Epidermal melanocyte (primary cell): ENCODE results near the gene CRACR2B.
A peak's percentile ranks its signal among the peaks of the same experiment; 100 is the strongest.

Experiments used
- DNase-seq: peaks from one replicate; pipeline ENCODE4 v3.0.0; 2011; ENCODE audit warnings: low spot score; ENCODE audit not compliant: insufficient read length

The CRACR2B gene

DNA sequence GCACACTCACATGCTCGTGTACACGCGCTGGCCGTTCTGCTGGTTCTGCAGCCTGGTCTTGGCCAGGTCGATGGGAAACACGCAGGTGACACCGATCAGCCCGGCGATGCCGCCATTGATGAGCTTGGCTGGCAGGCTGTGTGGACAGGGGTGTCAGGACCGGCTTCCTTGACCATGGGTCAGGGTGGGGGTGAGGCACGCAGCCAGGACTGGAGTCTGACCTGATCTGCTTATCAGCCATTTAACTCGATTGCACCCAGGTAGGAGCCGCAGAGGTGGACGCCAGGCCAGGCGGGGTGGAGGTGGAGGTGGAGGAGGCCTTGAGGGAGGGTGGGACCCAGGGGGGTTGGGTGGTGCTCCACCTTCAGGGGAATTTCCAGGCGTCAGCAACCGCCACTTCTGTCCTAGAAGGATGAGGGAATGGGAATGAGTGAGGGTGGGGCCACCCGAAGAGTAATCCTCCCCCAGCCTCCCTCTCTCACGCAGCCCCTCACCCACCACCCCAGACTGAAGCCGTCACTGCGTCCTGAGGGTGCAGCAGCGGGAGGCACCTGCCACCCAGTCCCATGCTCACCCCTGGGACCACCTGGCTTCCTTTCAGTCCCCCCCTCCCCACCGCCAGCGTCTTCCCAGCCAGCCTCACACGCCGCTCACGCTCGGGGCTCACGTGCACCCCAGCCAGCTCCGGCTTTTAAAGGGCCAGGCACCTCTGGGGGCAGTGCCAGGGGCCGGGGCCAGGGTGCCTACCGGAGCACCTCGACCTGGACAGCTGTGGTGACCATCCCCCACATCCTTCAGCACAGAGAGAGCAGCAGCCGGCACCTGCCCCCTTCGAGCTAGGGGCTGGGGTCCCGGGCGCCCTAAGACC, 32.7 kb upstream of the CRACR2B start:
- DNase-seq: no peak

DNA sequence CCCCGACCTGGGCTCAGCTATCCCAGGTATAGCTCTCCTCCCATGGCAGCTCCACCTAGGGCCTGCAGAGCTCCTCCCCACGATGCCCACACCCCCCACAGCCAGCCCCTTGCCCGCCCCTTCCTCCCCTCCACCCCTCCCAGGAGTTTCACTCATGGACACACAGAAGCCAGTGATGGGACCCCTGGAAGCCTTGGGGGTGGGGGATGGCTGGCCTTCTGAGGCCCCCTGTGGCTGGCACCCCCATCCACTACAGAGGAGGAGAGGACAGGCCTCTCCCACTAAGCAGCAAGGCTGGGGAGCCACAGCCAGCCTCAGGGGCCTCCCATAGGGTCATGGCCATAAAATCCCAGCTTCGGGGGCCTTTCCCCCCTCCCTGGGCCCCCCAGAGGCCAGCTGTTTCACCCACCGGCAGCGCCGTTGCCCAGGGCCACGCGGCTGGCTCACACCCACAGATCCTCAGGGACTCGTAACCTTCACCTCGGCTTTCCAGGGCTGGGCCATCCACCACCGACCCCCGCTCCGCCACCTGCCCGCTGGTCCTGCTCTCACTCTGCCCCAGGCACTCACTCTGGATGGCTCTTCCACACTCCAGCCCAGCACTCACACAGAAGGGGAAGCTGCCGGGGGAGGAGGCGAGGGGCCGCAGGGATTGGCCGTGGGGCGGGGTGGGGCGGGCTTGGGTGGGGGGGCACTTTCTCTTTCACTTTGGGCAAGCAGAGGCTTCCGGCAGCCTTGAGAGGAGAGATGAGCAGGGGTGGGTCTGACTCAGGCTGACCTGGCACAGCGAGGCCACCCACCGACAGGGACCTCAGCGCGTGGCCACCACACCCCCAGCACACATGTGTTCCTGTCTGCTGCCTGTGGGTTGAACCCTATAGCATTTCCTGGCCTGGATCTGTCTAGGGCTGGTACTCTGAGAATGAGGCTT, 31.8 kb upstream of the CRACR2B start:
- peak; percentile 89 for DNase-seq

DNA sequence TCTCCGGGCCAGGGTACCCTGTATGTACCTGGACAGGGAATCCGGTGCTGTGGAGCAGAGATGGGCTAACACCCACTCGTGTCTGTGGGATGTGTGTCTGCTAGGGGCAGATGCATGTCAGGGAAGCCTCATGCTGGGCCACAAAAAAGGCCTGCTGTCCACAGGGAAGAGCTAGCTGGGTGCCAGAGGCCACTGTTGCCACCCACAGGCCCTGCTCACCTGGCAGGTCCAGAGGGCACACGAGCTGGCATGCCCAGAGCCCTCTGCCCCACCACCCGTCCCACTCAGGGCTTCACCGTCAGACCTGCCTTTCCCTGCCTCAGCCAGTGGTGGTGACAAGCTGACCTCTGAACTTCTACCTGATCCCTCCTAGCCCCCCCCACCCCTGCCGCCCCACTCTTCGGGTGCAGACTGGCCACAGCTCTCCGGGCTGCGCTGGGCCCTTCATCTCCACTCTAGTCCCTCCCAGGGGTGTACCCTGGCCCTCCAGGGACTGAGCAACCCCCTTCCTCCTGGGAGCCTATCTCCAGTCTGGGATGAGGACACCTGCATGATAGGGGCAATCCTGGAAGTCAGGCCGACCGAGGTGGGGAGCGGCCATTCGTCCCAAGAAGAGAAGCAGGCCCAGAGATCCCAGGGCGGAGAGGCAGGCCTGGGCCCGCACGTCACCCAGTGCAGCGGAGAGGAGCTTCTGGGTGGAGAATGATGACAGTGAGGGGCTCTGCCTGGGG, 31.0 kb upstream of the CRACR2B start:
- DNase-seq: no peak

DNA sequence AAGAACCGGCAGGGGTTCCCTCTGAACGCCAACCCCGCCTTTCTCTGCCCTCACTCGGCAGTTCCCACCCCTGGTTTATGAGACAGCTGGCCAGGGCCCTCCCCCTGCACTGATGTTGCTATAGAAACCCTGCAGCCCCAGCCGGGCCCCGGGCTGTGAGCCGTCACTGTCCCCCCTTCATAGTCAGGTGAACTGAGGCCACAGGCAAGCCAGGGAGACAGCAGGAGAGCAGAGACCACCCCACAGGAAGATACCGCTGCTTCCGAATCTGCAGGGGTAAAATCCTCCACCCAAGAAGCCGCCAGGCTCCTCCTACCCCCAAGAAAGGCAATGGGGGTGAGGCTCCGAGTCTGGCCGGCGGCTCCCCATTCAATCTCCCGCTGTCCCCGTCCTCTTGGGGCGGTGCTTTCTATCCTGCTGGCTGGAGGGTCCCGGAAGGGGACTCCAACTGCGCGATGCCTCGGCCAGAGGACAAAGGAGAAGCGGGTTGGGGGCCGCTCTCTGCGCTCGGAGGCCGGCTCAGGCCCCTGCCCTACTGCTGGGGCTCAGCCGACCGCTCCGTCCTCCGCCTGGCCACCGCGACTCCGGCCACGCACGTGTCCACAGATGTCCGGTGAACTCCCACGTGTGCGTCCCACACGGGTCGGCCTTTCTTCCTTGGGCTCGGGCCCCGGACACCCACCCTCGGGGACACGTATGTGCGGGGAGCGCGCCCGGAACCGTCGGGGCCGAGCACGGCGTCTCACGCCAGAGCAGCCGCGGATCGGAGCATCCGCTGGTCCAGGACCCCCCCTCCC, 30.2 kb upstream of the CRACR2B start:
- DNase-seq: peak; percentile 95

DNA sequence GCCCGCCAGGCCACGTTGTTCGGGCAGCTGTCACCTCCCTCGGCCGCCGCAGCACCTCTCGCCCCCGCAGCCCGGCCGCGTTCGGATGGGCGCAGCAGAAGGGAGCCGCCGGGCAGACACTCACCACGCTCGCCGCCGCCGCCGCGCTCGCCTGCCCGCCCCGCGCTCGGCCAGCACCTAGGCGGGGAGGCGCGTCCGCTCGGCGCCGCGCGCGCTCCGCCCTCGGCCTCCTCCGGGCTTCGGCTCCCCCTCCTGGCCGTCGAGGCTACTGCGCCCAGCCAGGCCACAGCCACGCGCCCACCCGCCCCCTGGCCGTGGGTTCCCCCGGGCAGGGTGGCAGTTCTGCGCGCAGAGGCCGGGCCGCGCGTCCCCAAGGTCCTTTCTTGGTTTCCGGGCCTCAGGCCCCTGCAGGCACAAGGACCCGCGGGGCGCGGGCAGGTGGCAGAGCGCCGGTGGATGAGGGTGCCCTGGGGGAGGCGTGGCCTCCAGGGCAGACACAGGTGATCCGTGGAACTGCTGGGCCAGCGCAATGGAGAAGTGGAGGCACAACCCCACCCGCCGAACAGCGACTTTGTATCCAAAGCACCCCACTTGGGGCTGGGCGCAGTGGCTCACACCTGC, 29.5 kb upstream of the CRACR2B start, which contains the start of gene SLC25A22:
Gene SLC25A22, minus strand, starts transcription at position 189 of the 621 bp plus-strand sequence. CDS start 3,275 bp downstream, outside the sequence.
- peak; percentile 98 for DNase-seq

DNA sequence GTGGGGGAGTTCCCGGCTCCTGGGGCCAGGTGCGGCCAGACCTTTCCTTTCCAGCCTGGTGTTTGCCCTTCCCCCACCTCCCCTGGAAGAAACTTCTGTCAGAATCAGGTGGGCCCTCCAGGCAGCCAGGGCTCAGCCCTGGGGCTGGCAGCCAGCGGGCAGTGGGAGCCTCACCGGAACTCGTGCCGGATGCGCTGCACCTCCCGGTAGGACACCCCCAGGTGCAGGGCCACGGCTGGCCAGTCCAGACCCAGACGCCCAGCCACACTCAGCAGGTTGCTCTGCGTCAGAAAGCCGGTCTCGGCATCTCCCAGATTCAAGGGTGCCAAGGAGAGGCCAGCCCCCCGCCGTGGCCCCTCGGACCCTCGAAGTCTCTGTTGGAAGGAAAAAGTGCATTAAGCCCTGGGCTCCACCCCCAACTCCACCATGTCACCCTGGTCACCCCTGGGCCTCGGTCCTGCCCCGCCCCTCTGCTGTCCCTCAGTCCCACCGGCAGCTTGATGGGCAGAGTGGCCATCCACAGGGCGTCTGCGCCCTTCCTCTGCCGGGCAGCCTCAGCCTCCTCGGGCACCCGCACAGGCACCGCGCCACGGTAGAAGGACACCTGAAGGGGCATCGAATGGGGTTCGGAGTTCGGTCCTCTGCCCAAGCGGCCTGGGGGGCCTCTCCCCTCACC, 27.9 kb upstream of the CRACR2B start:
- DNase-seq: no peak

DNA sequence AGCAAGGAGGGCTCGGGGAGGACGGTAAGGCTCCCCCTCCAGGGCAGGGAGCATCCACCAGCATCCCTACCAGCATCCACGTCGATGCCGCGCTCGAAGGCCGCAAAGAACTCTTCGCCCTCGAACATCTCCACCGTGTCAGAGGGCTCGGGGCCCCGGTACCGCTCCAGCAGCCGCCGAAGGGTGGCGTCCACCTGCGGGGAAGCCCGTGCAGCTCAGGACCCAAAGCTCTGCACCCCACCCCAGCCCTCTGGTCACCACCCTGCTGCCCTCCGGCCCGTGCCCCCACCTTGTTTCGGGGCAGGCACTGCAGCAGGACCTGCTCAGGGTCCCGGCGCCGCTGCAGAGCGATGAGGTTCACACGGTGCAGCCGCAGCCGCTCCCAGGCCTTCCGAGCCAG, 27.2 kb upstream of the CRACR2B start:
- no peak for DNase-seq

DNA sequence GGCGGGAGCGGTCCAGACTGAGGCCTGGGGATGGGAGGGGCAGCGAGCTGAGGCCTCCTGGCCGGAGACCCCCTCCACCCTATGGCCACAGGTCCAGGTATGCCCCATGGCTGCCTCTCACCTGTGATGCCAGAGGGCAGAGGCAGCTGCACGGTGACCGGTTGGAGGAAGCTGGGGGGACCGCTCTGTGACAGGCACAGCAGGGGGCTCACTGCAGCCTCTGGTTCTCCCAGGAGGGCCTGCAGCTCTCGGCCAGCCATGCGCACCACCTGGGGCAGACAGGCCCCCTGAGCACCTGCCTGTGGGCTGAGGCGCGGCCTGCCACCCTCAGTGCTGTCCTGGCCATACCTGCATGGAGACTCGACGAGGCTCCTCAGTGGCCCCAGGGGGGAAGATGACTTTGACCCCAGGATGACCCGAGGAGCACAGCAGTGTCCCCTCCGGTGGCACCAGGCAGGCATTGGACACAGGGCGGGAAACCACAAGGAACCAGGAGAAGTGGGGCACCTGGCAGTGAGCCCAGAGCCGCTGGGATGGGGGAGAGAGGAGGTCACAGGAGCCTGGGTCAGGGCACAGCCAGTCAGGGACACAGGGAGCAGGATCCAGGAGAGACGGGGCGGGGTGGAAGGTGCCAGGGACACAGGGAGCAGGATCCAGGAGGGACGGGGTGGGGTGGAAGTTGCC, 26.5 kb upstream of the CRACR2B start:
- no peak for DNase-seq

DNA sequence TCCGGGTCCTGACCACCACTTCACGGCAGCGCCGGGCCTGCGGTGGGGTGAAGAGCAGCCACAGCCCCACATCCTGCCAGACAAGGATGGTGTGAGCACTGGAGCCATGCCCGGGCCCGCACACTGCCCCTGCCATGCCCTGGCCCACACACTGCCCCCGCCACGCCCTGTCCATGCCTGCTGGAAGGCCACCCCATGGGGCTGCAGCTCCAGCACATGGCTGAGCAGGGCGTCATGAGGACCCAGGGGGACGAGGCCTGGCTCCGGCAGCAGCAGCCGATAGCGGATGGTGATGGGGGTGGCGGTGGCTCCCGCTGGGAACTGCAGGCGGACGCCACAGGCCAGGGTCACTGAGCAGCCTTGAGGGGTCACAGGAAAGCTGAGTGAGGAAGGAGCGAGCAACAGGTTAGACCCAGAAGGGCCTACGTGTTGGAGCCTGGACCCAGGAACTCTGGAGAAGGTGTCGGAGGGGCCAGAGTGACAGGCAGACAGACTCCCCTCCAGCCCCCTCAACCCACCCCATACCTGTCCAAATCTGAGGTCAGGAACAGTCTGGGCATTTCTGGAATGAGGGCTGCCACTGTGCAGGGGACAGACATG, 25.6 kb upstream of the CRACR2B start:
- DNase-seq: no peak

DNA sequence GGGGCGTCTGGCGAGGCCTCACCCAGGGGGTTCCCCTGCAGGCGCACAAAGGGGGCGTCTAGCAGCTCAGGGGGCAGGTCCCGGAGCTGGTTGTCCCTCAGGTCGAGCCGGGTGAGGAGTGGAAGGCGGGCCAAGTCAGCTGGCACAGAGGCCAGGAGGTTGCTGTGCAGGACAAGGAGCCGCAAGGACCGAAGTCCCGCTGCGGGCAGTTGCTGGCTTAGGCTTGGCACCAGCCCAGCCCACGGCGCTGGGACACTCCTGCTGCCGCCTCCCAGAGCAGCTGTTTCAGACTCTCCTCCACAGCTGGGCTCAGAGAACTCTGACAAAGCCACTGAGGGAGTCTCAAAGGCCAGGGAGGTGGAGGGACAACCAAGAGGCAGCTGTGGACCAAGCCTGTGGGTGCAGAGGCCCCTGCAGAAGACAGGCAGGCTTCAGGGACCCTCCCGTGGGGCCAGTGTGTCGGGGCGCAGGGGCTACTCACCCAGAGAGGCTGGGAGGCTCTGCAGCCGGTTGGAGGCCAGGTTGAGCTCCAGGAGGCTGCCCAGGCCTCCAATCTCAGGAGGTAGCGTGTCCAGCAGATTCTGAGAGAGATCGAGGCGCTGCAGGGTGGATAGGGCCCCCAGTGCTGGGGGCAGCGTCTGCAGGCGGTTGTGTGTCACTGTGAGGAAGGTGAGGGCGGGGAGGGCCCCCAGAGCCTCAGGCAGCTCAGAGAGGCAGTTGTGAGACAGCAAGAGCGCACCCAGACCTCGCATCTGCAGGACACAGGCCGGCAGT, 24.8 kb upstream of the CRACR2B start:
- no peak for DNase-seq

DNA sequence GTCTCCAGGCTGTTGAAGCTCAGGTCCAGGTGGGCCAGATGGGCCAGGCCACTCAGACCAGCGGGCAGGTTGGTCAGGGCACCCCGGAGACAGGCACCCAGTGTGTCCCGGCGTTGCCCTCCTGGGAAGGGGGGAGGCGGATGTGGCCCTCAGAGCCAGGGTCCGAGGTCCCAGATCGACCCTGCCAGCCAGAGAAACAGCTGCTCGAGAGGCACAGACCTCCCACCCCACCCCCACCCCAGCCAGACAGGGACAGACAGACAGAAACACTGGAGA, 24.3 kb upstream of the CRACR2B start:
- no peak for DNase-seq

DNA sequence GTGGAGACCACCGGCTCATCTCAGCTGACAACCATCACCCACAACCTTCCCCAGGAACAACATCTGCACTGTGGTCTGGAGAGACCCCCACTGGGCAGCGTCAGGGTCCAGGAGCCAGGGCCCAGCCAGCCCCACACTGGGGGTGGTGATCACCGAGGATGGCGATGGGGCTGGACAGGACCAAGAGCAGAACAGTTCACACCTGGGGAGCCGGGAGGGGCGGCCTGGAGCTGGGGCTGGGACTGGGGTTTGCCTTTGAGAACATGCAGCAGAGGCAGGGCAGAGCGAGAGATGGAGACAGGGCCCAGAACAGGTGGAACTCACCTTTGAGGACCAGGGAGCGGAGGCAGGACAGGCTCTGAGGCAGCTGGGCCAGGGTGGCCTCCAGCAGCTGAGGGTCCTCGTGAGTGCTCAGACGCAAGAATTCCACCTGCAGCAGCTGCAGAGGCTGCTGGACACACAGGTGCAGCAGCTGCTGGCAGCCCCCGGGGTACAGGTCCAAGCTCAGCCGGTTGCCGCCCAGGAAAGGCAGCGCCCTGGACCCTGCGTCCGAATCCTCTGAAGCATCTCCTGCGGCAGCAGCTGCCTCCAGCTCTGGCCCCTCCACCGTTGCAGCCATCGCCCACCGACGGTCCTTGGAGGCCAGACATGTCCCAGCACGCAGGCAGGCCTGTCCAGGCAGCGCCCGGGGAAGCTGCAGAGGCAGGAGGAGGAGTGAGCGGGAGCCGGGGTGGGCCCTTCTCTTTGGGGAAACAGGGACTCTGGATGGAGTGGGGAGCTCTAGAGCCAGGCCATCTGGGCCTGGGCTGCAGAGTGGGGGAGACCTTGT, 23.7 kb upstream of the CRACR2B start:
- DNase-seq: no peak

DNA sequence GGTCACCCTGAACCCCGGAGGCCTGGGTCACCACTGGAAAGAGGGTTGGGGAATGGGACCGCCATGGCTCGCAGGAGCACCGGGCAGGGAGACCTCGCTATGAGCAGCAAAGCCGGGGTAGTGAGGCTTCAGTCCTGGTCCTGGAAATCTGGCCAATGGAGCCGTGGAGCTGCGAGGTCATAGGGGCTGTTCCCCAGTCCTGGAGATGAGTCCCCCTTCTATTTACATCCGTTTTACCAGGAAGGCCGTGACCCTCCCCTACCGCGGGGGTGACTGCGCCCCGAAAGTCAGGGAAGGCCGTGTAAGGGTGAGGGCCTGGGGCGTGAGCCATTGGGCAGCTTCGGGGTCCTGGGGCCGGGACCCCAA, 23.1 kb upstream of the CRACR2B start:
- no peak for DNase-seq

DNA sequence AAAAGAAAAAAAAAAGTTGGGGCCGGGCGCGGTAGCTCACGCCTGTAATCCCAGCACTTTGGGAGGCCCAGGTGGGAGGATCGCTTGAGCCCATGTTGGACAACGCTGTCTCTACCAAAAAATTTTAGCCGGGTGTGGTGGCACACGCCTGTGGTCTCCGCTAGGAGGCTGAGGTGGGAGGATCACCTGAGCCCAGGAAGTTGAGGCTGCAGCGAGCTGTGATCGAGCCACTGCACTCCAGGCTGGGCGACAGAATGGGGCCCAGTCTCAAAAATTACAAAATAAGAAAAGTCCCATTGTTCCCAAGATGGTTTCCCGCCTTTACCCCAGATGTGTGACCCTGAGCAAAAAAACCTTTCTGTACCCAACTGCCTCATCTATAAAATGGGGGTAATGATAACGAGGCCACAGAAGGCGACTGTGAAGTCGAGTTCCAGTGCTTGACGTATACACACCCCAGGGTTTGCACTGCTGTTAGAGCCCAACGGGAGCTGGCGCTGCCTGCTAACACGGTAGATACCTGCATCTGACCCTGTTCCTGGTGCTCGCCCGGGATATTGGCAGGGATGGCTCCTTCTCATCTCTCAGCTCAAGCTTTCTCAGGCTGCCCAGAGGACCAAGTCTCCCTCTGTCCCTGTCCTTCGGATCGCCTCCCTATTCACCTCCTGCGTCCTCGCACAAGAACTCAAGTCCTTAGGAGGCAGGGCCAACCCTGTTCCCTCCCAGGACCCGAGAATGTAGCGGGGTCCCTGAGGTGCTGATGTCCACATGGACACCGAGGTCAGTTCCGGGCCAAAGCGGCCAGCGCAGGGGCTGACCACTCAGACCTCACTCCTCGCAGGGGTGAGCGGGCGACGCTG, 19.1 kb upstream of the CRACR2B start:
- peak; percentile 90 for DNase-seq

DNA sequence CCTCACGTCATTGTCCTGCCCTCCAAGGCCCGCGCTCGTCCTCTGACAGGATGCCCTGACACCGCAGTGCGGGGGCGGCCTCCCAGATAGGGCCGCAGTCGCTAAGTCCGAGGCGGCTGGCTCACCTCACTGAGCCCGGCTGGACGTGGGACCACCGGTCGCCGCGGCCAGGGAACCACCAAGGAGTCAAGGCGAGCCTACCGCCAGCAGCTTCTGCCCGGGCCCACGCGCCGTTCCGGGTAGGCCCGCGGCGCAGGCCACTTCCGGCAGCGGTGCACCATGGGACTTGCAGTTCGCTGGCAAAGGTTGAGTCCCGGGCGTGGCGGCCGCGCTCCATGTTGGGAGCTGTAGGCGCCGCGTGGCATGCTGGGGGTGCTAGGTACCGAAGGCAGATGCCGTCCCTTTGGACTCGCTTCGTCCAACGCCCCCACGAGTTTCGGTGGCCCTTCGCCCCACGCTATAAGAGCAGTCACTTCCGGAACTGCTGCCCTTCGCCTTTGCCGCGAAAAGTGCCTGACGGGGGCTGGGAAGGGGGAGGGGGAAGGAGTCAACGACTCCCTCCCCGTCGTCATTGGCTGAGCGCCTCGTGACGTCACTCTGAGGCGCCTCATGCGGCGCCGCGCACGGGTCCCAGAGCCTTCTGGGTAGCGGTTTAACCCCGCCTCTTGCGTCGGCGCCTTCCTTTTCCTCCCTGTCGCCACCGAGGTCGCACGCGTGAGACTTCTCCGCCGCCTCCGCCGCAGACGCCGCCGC, 18.3 kb upstream of the CRACR2B start, which contains the start of gene RPLP2:
Gene RPLP2, plus strand, starts transcription at position 681 of the 753 bp plus-strand sequence. CDS start 268 bp downstream, outside the sequence.
- peak; percentile 99 for DNase-seq
